Gastrocnemius medialis (tissue), 4 donors: ENCODE measurements around the gene SLC35F5. TPM values are rescaled to one million over a fixed set of nuclear protein-coding genes. Genes with fewer than 3 reads are reported as not detected.

ENCODE experiments used
- microRNA-seq, 2 donors: library from miRNA; unstranded; fragments of <30 nt; microRNA quantifications; one replicate each; pipeline ENCODE4, GENCODE V29; 2016; ENCODE audit warnings: borderline replicate concordance in 2 of 2
- total RNA-seq, 4 donors: library from RNA; depleted of rRNA; stranded (reverse); fragments of >200 nt; gene quantifications; one replicate each; pipeline versions ENCODE4 v1.1.0 to v1.2.3, GENCODE V29; 2016

Gene SLC35F5
- total RNA-seq, 4 donors from 2014 or later = 31.4 to 62.6 (median 49.3) TPM

Small RNA genes within 50 kb of the gene (microRNA-seq; reads per million reads assigned to microRNA genes)
- gene MIR4782 = 0 reads per million in 2 donors

Other genes with a start within 250 kb of the SLC35F5 start
- 1 to 10 TPM; 1.2 to 5.2 (median 2.7) TPM for gene RABL2A, start 129.4 kb downstream of the SLC35F5 start, total RNA-seq
- 10 to 100 TPM; 39.3 to 75.0 (median 56.6) TPM for gene ACTR3, start 133.4 kb upstream of the SLC35F5 start, total RNA-seq